ENCODE results near the gene WDR1.

WDR1 gene

GRCh38 chr4:10115797-10116568 is 616 bp downstream of the WDR1 start:
- H4K20me1 ChIP-seq (ENCODE audit: control insufficient read depth, insufficient read depth, low read depth, low read length): peaks cover 22% of the 10 kb centered on the region
- H3K9me2 ChIP-seq (replicated peaks; ENCODE audit: control insufficient read depth, low read length): no peaks in the 10 kb centered on the region
- H3K36me3 ChIP-seq (ENCODE audit: control insufficient read depth, low read length): peaks cover 52% of the 10 kb centered on the region
- peak overlapping the region; percentile 76 for H3K4me2 ChIP-seq (ENCODE audit: low read length)
- H3K27ac ChIP-seq (ENCODE audit: low read depth, low read length): peak overlapping the region; percentile 62
- peaks cover 26% of the 10 kb centered on the region for H3K4me1 ChIP-seq (ENCODE audit: control insufficient read depth, low read length)
- H3F3A ChIP-seq (ENCODE audit: control insufficient read depth, insufficient read depth): no peaks in the 10 kb centered on the region; the same call in 1 of the 2 replicates
- TF ChIP-seq EZH2phosphoT487 (IDR thresholded peaks at IDR 0.05; ENCODE audit: borderline replicate concordance, low read length) (no peak), CTCF (IDR thresholded peaks at IDR 0.05; ENCODE audit: low read depth, low read length, poor library complexity, severe bottlenecking) (no peak)
- 0 out of 2 replicates have a peak, but pooled peaks cover 3% of the 10 kb centered on the region for H3K27me3 ChIP-seq (ENCODE audit: control insufficient read depth, low read length)
- H3K4me3 ChIP-seq (ENCODE audit: low read length): peak overlapping the region; percentile 97
- no peaks in the 10 kb centered on the region for H3K9me3 ChIP-seq (ENCODE audit: control insufficient read depth, insufficient read depth, low read length)
- H3K79me2 ChIP-seq (ENCODE audit: control insufficient read depth, low read length): peaks cover 58% of the 10 kb centered on the region

- peaks cover 22% of the 10 kb centered on the region for H4K20me1 ChIP-seq (ENCODE audit: control insufficient read depth, insufficient read depth, low read depth, low read length)
- H3K27ac ChIP-seq (ENCODE audit: low read depth, low read length): no peak overlapping the region
- H3K79me2 ChIP-seq (ENCODE audit: control insufficient read depth, low read length): peaks cover 64% of the 10 kb centered on the region
- H3K9me2 ChIP-seq (replicated peaks; ENCODE audit: control insufficient read depth, low read length): no peaks in the 10 kb centered on the region
- H3F3A ChIP-seq (ENCODE audit: control insufficient read depth, insufficient read depth): no peaks in the 10 kb centered on the region; the same call in 1 of the 2 replicates
- peak overlapping the region; percentile 97 for H3K4me3 ChIP-seq (ENCODE audit: low read length)
- no peaks in the 10 kb centered on the region for H3K27me3 ChIP-seq (ENCODE audit: control insufficient read depth, low read length)
- H3K9me3 ChIP-seq (ENCODE audit: control insufficient read depth, insufficient read depth, low read length): no peaks in the 10 kb centered on the region
- H3K4me1 ChIP-seq (ENCODE audit: control insufficient read depth, low read length): peaks cover 26% of the 10 kb centered on the region
- H3K4me2 ChIP-seq (ENCODE audit: low read length): peak overlapping the region; percentile 76
- peaks cover 59% of the 10 kb centered on the region for H3K36me3 ChIP-seq (ENCODE audit: control insufficient read depth, low read length)
- TF ChIP-seq CTCF (IDR thresholded peaks at IDR 0.05; ENCODE audit: low read depth, low read length, poor library complexity, severe bottlenecking) (no peak), EZH2phosphoT487 (IDR thresholded peaks at IDR 0.05; ENCODE audit: borderline replicate concordance, low read length) (no peak)
Measured at GRCh38 chr4:10115271-10115796, 1.3 kb downstream of the WDR1 start.

GRCh38 chr4:10114607-10115006 is 2.0 kb downstream of the WDR1 start:
- H3K4me1 ChIP-seq (ENCODE audit: control insufficient read depth, low read length): peaks cover 26% of the 10 kb centered on the region
- H3K36me3 ChIP-seq (ENCODE audit: control insufficient read depth, low read length): peaks cover 66% of the 10 kb centered on the region
- no peaks in the 10 kb centered on the region for H3K9me3 ChIP-seq (ENCODE audit: control insufficient read depth, insufficient read depth, low read length)
- no peak overlapping the region for H3K4me3 ChIP-seq (ENCODE audit: low read length)
- TF ChIP-seq CTCF (IDR thresholded peaks at IDR 0.05; ENCODE audit: low read depth, low read length, poor library complexity, severe bottlenecking) (no peak), EZH2phosphoT487 (IDR thresholded peaks at IDR 0.05; ENCODE audit: borderline replicate concordance, low read length) (no peak)
- peaks cover 71% of the 10 kb centered on the region for H3K79me2 ChIP-seq (ENCODE audit: control insufficient read depth, low read length)
- no peak overlapping the region for H3K27ac ChIP-seq (ENCODE audit: low read depth, low read length)
- no peaks in the 10 kb centered on the region; the same call in 1 of the 2 replicates for H3F3A ChIP-seq (ENCODE audit: control insufficient read depth, insufficient read depth)
- peaks cover 24% of the 10 kb centered on the region for H4K20me1 ChIP-seq (ENCODE audit: control insufficient read depth, insufficient read depth, low read depth, low read length)
- H3K9me2 ChIP-seq (replicated peaks; ENCODE audit: control insufficient read depth, low read length): no peaks in the 10 kb centered on the region
- H3K27me3 ChIP-seq (ENCODE audit: control insufficient read depth, low read length): no peaks in the 10 kb centered on the region
- H3K4me2 ChIP-seq (ENCODE audit: low read length): peak overlapping the region; percentile 76

All from DOHH2 (cell line).